EL (cell line): ENCODE data around the gene GTF2F1.
"Not testable (repeated sequence)": the region's sequence is repeated elsewhere in the genome, so short reads cannot be mapped to it uniquely, and the experiment has no call there.

Experiments used
- DNase-seq: peaks from one replicate; pipeline ENCODE4 v3.0.0-alpha.2; 2016

GTF2F1 gene

GRCh38 chr19:6417713-6418561 lies 25.0 kb upstream of the GTF2F1 start:
- no peak for DNase-seq

- no peak for DNase-seq
These were observed 23.9 kb upstream of the GTF2F1 start for GRCh38 chr19:6416658-6417405.

- no peak for DNase-seq
These were observed 22.7 kb upstream of the GTF2F1 start for GRCh38 chr19:6415591-6416190.

- DNase-seq: no peak
These were observed 22.0 kb upstream of the GTF2F1 start for GRCh38 chr19:6414793-6415590.

GRCh38 chr19:6413721-6414643 lies 21.0 kb upstream of the GTF2F1 start:
- DNase-seq: no peak

- no peak for DNase-seq
These were observed 20.3 kb upstream of the GTF2F1 start for GRCh38 chr19:6413291-6413690.

GRCh38 chr19:6412447-6413091 lies 19.6 kb upstream of the GTF2F1 start:
- DNase-seq: peak; percentile 29

GRCh38 chr19:6412061-6412446 lies 19.1 kb upstream of the GTF2F1 start:
- no peak for DNase-seq

- no peak for DNase-seq
These were observed 16.4 kb upstream of the GTF2F1 start for GRCh38 chr19:6409346-6409745.

GRCh38 chr19:6406401-6406800 lies 13.4 kb upstream of the GTF2F1 start:
- no peak for DNase-seq

- peak; percentile 22 for DNase-seq
These were observed 10.1 kb upstream of the GTF2F1 start for GRCh38 chr19:6402837-6403608.

GRCh38 chr19:6402058-6402457 lies 9.1 kb upstream of the GTF2F1 start:
- no peak for DNase-seq

GRCh38 chr19:6400062-6400944 lies 7.3 kb upstream of the GTF2F1 start:
- DNase-seq: not testable (repeated sequence)

GRCh38 chr19:6396305-6396704 lies 3.3 kb upstream of the GTF2F1 start:
- DNase-seq: no peak

- DNase-seq: no peak
These were observed 1.9 kb upstream of the GTF2F1 start for GRCh38 chr19:6394831-6395230.

- DNase-seq: no peak
These were observed 1.0 kb upstream of the GTF2F1 start for GRCh38 chr19:6393983-6394412.

GRCh38 chr19:6392221-6393073 lies 517 bp downstream of the GTF2F1 start:
- peak; percentile 15 for DNase-seq

- no peak for DNase-seq
These were observed 5.6 kb downstream of the GTF2F1 start for GRCh38 chr19:6387372-6387771.
